22Rv1 (cell line): ENCODE data around the gene ATAT1.
A peak's percentile ranks its signal among the peaks of the same experiment; 100 is the strongest.

Experiments used
- H3K27ac ChIP-seq: fragments of 450-650 bp; 2 replicates; pipeline ENCODE4 v1.5.1; 2017
- ZFX ChIP-seq: fragments of 450-650 bp; IDR thresholded peaks from 2 replicates; pipeline ENCODE4 v1.6.1; 2017; ENCODE audit warnings: antibody characterized with exemption, borderline replicate concordance
- TF ChIP-seq, protein P1 (sequence below): fragments of 450-650 bp; IDR thresholded peaks from 2 replicates; pipeline ENCODE4 v1.5.1; 2017; ENCODE audit warnings: mild to moderate bottlenecking

Gene ATAT1

DNA sequence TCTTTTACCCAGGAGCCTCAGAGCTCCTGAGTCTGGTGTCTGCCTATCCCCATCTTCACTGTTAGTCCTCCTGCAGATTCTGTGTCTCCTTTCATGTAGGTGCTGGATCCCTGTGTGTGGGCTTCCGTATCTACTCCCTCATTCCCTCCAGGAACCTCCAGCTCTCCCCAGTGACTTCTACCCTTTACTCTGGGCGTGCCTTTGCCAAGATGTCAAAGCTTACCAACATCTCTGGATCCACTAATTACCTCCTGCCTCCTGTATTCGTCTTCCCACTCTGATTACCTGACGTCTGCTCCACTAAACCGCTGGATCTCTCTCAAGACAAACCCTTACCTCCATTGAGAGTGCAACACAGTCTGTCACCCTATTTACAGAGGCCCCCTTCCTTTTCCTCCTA is 18.1 kb downstream of the ATAT1 start:
- TF ChIP-seq, protein P1, sequence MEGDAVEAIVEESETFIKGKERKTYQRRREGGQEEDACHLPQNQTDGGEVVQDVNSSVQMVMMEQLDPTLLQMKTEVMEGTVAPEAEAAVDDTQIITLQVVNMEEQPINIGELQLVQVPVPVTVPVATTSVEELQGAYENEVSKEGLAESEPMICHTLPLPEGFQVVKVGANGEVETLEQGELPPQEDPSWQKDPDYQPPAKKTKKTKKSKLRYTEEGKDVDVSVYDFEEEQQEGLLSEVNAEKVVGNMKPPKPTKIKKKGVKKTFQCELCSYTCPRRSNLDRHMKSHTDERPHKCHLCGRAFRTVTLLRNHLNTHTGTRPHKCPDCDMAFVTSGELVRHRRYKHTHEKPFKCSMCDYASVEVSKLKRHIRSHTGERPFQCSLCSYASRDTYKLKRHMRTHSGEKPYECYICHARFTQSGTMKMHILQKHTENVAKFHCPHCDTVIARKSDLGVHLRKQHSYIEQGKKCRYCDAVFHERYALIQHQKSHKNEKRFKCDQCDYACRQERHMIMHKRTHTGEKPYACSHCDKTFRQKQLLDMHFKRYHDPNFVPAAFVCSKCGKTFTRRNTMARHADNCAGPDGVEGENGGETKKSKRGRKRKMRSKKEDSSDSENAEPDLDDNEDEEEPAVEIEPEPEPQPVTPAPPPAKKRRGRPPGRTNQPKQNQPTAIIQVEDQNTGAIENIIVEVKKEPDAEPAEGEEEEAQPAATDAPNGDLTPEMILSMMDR = no peak
- no peak for TF ChIP-seq ZFX

DNA sequence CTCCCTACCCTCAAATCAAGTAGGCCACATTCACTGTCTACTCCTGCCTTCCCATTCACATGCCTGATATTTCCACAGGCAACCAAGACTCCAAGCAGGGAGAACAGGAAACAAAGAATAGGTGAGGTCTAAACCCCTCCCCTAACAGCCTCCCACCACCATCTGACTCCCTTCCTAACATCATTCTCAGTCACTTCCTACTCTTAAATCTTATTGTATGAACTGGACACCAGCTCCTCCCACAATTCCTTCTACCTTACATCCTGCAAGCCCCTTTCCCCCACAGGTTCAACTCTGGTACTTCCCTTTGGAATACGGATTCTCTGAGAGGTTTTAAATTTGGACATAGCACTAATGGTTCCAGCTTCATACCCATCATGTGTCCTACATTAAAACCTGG is 19.3 kb downstream of the ATAT1 start:
- peak overlapping the region; percentile 91 for H3K27ac ChIP-seq
- TF ChIP-seq ZFX = no peak
- TF ChIP-seq, protein P1 = no peak

More for the DNA sequence above, 18.1 kb downstream of the ATAT1 start:
- no peak overlapping the region for H3K27ac ChIP-seq

DNA sequence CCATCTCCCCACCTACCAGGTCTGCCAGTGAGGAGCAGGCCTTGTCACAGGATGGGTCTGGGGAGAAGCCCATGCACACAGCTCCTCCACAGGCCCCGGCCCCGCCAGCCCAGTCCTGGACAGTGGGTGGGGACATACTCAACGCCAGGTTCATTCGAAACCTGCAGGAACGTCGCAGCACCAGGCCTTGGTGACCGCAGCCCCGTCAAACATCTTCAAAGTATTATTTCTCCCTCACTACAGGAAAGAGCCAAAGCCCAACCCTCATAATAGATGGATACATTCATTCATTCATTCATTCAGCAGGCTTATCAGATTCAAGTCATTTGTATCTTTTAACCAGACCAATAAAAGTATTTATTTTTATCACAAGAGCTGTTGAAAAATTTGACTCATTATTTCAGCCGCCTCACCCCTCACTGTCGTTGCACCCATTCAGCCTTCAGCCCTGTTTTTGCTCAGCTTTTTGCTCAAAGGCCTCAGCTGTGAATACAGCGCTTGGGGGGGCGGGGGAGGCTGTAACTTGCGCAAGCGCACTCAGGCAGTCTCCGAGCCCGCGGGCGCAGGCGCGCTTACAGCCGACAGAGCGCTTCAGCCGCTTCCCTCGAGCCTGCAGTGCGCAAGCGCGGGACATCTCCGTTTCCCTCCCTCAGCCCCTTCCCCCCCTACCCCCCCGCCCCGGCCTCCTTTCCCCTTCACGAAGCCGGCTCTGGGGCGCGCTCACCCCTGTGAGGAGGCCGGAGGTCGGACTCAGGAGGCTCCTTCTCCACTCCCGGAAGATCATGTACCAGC is 20.0 kb downstream of the ATAT1 start, which contains the start of gene C6orf136:
Gene C6orf136, plus strand, starts transcription at position 684 of the 792 bp plus-strand sequence. Its CDS starts 99 bp downstream, at position 783.
- no peak for TF ChIP-seq ZFX
- TF ChIP-seq, protein P1 = no peak
- peak within 1 kb of the TSS; percentile 91 for H3K27ac ChIP-seq

DNA sequence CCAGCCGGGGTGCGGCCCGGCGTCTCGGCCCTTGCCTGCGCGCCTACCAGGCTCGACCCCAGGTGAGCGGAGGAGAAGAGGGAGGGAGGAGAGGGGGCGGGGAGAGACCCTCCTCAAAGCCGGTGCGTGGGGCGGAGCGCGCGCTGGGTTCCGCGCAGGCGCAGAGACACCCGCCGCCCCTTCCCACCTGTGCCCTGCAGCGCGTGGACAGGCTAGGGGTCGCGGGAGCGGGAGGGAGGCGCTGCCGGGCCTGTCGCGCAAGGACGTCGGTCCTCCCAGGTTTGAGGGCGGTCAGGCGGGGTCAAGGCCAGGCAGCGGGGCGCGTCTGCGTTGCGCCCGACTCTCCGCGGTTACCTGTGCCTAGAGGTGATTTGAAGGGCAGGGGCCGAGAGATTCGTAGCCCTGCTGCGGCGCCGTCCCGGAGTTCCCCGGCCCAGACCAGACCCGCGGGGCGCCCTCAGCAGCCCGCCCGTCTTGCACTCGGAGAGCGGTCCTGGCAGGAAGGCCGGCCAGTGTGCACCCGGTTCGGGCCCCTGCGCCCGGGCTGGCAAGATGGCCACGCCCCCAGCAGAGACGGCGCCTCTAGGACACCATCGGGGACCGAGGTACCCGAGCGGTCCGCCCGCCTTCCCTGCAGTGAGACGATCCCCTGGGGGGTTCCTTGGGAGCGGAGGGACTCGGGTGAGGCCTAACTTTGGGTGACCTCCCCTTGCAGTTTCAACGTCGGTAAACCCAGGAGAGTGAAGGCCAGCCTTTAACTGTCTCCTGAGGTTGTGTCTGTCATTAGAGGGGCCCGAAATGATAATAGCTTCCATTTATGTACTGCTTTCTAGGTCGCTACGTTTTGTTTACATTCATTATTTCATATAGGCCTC is 20.8 kb downstream of the ATAT1 start:
- peak overlapping the region; percentile 91 for H3K27ac ChIP-seq
- no peak for TF ChIP-seq ZFX
- TF ChIP-seq, protein P1 = no peak

DNA sequence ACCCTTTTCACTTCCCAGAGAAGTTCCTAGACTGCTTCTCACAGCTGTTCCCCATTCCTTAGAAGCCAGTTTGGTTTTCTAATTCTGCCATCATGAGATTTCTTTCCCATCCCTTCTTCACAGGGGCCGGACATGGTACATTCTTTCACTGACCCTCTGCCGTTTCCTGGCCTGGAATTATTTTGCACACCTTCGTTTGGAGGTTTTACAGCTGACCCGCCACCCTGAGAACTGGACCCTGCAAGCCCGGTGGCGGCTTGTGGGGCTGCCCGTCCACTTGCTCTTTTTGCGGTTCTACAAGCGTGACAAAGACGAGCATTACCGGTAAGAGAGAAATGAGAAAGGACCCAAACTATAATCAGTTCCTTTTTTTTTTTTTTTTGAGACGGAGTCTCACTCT is 24.5 kb downstream of the ATAT1 start:
- peak overlapping the region; percentile 13; the same call in 1 of the 2 replicates for H3K27ac ChIP-seq
- no peak for TF ChIP-seq ZFX
- TF ChIP-seq, protein P1 = no peak

DNA sequence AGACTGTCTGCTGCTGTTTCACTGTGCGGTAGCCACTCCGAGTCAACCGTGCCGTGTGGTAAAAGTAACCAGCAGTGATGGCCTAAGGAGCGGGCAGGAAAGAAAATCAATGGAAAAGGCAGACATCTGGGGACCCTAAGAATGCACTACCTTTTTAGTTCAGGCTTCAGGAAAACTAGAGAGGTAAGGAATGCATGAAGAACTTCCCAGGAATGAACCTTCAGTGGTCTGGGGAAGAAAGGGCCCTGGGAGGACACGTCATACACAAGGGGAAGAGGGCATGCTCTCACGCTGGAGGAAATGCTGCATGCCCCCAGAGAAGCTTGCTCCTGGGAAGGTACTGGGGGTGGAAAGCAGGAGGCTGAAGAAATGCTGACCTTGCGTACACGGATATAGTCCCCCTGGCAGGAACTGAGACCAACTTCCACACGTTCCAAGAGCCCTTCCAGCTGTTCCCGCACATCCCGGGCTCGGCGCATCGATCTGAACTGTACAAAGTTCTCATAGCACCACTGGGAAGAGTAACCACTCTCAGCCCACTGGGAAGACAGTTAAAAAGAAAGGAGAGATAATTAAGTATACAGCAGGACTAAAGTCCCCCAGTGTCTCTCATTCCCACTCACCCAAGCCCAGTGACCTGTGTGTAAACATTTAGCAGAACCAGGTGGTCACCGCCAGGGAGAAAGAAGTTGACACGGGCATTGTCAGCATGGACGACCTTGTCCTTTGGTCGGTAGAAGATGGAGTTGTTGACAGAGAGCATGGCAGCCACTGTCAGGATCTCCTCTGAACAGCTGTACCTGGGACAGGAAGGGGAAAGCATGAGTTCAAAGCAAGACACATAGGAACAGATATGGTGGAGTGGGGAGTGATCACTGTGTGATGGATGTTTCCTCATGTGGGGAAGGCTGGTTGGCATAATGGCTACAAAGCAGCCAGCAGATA is 28.4 kb downstream of the ATAT1 start:
- TF ChIP-seq, protein P1 = no peak
- H3K27ac ChIP-seq = no peak overlapping the region
